Kidney tubule cell (primary cell): Measurements from ENCODE around the gene GALM.
"Not testable (repeated sequence)": the region's sequence is repeated elsewhere in the genome, so short reads cannot be mapped to it uniquely, and the experiment has no call there.

Experiments
- DNase-seq: peaks from one replicate; pipeline ENCODE4 v3.0.0-alpha.2; 2018; ENCODE audit warnings: low spot score

GALM gene

DNA sequence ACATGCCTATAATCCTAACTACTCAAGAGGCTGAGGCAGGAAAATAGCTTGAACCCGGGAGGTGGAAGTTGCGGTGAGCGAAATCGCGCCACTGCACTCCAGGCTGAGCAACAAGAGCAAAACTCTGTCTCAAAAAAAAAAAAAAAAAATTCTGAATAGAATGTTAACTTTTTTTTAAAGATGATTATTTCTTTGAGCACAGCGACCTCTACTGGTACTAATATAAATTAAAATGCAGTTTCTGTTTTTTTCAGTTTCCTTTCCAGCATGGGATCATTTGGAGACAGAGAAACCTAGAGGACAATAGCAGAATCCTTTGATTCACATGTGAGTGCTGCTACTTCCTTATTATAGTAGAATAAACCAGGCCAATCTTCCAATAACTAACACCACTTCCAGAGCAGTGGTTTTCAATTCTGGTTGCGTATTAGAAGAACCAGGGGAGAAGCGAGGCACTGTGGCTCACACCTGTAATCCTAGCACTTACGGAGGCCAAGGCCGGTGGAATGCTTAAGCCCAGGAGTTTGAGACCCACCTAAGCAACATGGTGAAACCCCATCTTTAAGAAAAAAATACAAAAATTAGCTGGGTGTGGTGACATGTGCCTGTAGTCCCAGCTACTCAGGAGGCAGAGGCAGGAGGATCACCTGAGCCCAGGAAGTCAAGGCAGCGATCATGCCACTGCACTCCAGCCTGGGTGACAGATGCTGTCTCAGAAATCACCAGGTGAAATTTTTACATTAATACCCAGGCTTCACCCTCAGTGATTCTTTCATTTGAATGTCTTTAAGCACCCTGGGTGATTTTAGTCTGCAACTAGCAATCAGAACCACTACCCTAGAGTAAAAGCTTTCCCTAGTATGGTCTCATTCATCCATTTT lies 75.2 kb downstream of the GALM start:
- peak; percentile 46 for DNase-seq

DNA sequence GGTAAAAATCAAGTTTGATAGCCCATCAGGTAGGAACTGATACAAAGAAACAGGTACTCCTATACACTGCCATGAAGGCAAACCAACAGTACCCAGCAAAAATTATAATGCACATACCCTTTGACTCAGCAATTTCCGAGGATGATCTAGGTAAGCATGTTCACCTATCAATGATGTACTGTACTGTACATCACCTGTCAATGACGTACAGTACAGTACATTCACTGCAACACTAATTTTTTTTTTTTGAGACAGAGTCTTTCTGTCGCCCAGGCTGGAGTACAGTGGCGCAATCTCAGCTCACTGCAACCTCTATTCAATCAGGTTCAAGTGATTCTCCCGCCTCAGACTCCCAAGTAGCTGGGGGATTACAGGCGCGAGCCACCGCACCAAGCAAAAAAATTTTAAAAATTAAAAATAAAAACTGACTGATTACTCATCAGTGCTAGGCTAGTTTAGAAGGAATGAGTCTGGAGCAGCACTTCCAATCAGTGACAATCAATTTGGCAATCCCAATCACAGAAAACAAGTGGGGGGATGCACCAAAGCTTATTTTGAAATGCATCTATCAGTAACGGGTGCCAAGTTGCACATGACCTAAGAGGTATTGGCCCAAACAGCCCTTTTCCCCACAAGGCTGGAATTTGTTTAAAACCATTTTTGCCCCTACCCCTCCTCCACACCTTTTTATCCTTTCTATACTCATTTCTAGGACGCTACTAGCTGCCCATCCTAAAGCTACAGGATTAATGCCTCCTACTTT lies 77.1 kb downstream of the GALM start:
- DNase-seq = no peak

DNA sequence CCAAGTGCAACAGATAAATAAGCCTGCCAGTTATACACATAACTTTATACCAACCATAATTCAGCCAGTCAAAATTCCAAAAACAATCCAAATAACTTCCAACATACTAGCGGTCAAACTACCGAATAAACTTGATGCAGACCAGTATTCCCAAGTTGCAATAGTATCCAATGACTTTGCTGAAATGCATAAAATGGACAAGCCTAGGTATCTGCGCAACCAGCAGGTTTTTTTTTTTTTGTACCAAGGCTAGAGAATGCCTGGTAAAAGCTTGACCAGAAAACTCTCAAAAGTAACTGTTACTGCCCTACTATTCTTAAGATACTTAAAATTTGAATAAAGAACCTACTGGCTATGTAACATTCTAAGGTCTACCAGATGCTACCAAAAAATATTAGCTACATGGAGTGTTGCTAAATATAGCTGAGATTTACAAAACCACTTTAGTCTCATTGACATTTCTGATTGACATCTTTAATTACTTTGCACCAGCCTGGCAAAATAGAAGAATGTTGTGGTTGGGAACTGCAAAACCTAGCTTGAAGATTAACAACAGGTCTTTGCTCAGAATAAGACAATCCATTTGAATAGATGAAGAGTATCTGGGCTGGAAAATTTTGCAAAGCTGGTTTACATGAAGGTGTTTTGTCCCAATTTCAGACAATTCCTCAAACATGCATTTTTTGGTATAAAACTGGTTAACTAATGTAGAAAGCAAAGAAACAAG lies 77.9 kb downstream of the GALM start:
- DNase-seq = no peak

DNA sequence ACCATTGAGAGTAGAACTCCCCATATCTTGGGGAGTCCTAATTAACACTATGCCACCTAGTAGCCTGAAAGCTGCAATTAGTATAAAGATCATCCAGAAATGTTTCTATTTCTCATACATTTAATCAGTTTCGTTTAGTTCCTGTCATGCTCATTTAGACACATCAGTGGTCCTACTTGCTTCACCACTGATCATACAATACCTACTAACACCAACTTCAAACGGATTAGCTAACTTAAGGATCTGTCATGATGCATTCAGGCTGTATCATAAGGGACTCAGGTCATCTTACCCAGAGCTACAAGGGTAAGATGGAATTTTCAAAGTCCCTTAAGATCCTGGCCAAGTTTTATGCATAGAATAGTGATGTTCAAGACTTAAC lies 78.5 kb downstream of the GALM start:
- no peak for DNase-seq

DNA sequence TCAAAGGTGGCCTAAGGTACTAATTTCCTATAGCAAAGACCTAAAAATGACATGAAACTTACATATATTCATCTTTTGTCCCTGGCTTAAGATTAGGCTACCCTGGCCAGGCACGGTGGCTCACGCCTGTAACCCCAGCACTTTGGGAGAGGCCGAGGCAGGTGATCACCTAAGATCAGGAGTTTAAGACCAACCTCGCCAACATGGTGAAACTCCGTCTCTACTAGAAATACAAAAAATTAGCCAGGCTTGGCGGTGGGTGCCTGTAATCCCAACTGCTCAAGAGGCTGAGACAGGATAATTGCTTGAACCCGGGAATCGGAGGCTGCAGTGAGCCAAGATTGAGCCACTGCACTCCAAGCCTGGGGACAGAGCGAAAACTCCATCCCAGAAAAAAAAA lies 79.4 kb downstream of the GALM start:
- no peak for DNase-seq

DNA sequence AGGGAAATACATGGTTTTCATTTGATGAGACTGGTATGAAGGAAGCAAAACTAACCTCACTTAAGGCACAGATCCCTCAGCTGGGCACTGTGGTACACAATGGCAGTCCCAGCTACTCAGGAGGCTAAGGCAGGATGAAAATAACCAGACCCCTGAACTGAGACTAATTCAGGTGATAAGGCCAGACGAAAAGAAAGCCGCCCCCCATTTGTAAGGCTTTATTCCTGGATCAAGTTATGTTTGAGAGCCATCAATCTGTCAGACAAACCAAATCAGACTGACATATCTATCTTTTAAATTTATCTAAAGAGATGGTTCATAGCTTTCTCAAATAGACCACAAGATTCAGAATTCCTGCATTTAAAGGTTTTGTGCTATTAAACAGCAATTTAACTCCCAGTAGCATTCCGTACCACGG lies 81.1 kb downstream of the GALM start:
- no peak for DNase-seq

DNA sequence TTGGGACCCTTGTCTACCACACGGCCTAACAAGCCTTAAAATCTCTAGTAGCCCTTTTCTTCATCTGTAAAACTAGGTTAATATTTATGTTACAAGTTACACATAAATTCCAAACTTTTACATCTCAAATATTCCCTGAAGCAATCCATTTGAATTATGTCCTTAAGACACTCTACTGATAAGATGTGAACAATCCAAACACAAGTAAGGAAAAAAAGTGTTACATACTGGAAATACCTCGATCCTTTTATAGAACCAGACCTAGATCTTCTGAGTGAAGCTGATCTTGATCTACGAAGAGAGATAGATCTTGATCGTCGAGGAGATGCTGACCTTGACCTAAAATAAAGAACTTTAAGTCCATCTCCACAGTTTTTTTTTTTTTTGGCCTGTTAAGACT lies 81.9 kb downstream of the GALM start:
- DNase-seq = no peak

DNA sequence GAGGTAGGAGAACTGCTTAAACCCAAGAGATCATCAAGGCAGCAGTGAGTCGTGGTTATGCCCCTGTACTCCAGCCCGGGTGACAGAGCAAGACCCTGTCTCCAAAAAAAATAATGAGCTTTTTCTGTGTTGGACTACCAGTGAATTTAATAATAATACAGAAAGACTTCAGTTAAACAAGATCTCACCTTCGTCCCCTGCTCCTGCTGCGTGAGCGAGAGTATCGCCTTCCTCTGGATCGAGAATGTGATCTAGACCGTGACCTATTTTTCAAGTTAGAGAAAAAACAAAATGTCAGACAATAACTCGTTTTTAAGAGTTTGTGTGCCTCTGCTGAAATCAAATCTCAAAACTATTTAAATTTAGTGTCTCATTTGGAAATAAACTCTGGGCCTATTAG lies 82.5 kb downstream of the GALM start:
- no peak for DNase-seq

DNA sequence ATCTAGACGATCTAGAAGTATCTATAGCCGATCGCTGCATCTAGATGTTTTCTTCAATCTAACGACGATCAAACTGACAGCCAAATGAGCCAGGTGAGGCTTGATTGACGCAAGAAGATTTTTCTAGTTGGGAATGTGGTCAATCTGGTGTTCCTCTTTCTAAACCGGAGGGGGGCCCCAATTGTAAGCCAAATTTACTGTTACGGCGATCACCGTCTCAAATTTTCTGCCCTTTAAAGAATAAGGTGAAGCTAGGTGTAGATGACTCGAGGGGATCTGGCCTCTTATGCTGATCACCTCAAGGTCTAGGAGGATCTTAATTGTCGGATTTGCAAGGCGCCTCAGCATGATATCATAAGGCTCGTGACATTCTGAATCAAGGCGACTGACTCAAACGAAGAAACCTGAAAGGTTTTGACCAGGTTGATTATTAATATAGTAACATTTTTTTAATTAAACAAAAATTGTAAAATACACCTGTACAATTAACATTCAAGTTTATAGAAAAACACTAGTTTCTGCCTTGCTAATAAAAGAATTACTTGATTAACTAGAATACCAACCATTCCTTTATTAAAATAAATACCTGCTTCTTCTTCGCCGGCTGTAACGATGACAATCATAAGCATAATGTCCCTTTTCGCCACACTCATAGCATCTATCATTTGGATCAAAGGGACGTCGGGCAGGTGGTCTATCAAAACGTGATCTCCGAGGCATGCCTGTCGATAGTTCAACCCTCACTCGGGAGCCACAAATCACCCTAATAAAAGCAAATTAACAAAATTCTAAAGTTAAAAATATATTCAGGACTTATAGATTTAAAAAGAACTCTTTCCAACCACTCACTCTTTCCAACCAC lies 83.3 kb downstream of the GALM start:
- DNase-seq = no peak

DNA sequence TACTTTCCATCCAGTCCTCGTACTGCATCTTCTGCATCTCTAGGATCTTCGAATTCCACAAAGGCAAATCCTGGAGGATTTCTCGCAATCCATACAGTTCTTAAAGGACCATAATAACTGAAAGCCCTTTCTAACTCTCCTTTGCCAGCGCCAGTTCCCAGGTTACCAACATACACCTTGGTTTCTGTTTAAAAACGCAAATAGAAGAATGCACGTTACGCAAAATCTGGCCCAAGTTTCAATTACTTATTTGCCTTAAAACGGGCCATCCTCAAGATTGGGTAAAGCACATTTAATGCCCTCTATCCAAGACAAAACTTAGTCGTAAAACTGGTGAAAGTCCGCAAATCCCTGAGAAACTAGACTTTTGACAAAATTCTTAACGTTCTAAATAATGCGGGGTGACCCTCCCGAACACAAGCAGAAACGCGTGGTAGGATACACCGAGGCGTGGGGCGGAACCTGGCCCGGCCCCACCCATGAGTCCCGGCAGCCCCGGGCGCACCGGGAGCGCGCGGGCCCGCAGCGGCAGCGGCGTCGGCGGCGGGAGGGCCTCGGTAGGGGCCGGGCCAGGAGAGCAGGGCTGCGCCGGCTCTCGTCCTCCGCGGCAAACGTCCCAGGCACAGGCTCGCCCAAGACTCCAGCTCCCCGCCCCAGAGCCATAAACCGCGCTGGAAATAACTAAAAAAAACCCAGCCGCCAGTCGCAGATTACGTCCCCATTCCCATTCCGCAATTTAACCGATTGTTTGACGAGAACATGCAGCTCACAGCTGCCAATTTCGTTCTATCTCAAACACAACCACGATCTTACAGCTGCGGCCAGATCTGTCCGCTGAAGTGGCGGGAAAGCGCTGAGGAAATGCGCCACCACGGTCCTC lies 84.3 kb downstream of the GALM start:
- peak; percentile 46 for DNase-seq

DNA sequence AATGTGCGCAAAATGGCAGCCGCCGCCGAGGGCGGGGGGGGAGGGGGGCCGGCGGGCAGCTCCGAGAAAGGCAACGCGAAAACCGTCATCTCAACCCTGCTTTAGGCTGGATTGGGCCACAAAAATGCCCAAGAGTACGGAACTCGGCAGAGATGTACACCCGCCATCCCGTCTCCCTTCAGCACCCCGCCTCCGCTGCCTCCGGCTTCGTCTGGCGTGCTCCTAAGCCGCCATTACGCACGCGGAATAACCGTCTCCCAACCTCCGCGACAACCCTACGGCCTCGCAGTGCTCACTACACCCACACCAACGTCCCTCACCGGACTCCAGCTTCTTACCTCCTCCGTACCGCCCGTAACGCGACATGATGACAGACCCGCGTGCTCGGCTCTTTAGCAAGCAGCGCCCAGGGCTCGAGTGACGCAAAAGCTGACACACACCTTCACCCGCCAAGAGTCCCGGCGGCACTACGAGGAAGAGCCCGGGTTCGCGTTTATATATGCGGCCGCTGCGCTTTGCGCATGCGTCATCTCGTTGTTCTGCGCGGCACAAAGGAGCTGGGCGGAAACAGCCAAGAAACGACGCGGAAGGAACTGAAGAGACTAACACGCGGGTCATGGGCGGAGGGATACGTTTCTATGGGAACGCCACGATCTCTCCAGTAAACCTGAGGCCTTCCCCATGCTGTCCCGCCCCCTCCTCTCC lies 85.1 kb downstream of the GALM start, which contains the start of gene SRSF7:
SRSF7 (minus strand) TSS at position 471 of the 705 bp plus-strand sequence; CDS start at position 366, 105 bp downstream.
- DNase-seq = peak; percentile 98

DNA sequence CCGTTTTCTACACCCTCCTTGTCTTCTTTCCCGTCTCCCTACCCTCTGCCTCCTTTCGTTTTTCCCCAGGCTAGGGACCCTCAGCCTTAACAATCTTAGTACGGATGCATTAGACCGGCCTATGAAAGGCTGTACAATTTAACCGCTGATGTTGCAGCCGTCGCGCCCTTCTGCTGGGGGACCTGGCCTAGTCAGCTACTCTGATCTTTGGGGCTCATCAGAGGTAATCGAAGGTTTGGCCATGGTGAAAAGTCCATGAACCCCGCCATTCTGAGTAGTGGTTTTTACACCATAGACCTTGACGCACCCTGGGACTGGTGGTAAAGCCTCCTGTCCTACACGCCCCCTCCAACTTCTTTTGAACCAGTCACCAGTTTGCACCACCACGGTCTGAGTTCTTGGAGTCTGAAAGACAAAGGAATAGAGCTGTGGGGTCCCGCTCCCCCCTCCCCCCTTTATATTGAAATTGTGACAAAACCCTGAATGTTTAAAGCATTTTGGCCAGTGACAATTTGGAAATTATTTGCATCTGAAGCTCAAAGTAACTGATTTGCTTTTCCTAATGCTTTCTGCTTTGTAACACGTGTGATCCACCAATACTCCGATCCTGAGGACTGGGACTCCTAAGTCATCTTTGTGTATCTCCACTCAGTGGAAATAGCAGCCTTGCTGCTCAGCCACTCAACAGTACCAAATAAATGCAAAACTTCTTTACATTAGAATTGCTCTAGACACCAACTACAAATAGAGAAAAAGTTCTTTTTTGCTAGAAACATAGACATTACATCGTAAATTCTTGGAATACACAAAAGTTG lies 85.9 kb downstream of the GALM start:
- DNase-seq = no peak

DNA sequence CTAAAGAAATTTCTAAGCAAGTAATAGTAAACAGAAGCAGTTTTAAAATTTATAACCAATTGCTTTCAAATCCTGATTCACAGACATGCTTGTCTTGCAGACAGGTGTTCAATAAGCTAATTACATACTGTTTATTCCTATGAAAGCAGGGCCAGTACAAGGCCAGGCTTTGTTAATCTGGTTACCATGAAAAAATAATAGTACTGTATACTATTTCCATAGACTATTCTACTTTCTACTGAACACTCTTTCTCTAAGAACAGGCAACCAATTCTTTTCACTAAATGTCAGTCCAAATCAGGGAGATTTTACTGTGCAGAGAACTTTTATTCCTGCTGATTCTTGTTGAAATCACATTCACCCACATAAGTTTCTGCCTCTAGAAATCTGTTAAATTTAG lies 88.1 kb downstream of the GALM start:
- no peak for DNase-seq

DNA sequence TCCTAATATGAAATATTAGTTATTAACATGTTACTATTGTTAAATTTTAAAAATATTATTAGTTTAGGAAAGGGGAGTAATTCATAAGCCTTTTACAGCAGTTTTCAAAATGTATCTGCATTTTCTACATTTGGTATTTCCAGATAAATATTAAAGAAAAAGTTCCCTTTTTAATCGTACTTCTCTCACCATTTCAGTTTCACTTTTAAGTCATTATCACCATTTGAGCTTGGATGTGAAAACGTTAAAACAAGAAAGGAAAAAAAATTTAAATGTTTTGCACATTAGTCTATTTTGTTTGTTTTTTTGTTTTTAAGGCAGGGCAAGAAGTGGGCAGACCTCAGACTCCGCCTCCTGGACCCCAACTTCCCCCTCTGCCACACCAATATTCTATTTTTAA lies 88.6 kb downstream of the GALM start:
- DNase-seq = no peak

DNA sequence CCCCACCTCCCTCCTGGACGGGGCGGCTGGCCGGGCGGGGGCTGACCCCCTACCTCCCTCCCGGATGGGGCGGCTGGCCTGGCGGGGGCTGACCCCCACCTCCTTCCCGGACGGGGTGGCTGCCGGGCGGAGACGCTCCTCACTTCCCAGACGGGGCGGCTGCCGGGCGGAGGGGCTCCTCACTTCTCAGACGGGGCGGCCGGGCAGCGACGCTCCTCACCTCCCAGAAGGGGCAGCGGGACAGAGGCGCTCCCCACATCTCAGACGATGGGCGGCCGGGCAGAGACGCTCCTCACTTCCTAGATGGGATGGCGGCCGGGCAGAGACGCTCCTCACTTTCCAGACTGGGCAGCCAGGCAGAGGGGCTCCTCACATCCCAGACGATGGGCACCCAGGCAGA lies 90.0 kb downstream of the GALM start:
- not testable (repeated sequence) for DNase-seq

DNA sequence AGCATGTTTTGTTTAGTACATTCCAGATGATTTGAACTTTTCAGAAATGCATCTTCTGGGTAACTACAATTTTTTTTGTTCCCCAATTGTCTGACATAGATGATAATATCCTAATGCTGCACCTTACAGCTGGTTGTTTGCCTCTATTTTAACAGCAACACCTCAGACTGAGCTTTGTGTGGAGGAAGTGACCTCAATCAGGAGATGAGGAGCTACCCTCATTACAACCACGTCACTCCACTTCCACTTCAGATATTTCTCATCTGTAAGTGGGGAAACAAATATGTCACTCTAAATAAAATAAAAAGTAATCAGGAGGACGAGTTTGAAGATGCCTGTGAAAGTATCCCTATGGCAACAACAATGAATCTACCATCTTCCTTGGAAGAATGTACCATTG lies 97.3 kb downstream of the GALM start:
- no peak for DNase-seq

DNA sequence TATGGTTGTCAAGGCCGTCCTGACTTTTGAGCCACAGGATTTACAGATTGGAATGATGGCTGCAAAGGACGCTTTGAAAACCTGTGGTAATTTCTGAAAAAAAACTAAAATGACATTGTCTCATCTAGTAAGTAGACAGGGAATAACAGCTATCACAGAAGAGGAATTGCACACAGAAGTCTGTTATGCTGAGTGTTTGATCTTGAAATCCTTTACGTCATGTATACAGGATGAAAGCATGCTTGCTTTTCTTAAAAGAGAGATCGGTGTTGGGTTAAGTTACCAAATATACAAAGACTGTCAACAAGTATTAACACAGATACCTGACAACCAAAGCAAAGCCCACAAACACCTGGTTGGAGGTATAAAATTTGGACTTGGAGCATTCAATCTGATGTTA lies 97.8 kb downstream of the GALM start:
- no peak for DNase-seq

DNA sequence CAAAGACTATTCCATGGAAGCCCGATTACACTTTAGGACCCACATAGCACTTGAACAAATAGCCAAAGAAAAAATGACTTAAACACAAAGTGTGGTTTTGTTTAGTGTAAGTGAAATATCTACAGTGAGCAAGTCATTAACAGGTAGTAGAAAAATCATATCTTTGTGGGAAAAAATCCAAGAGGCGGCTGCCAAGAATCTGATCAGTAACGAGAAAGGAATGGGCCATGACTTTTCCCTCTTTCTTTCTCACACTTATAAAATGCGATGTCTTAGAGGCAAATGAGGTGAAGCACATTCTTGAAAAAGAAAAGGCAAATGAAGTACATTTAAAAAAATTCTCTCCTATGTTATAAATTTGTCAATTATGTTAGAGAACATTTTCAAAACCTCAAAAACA lies 99.2 kb downstream of the GALM start:
- DNase-seq = peak; percentile 43

DNA sequence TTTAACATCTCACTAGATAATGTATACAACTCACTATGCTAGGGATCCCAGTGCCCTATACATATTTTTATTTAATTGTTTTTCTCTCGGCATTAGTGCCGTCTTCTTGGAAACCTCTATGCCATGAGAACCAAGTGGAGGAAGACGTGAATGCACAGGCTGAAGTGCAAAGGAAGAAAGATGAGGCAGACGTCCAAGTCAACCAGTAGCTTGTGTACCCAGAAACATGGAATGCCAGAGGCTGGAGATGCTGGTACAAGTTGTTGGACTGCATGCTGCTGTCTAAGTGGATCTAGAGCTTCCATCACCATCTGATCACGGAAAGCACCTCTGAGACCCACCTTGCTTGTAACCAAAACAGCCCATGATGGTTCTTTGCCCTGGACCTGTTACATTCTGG lies 99.6 kb downstream of the GALM start:
- DNase-seq = no peak
